OCI-LY7 (cell line): ENCODE data around the gene SPATS1. TPM values are rescaled to one million over a fixed set of nuclear protein-coding genes. Genes with fewer than 3 reads are reported as not detected.

ENCODE experiments used
- BruUV-seq: library from RNA; stranded (reverse); fragments of 400-500 nt; replicated peaks from 2 replicates; lab custom pipeline; 2021; lab: Mats Ljungman, UMichigan
- CTCF ChIA-PET: fragments of 300-600 bp; sonication (Branson Sonifier 250); formaldehyde crosslinking; loops from one replicate; lab custom pipeline; 2022; ENCODE audit warnings: antibody characterized with exemption; ENCODE audit not compliant: unreplicated experiment; lab: Charles Lee
- POLR2A ChIA-PET: fragments of 300-600 bp; sonication (Branson Sonifier 250); formaldehyde crosslinking; loops from one replicate; lab custom pipeline; 2022; ENCODE audit warnings: antibody characterized with exemption; lab: Charles Lee
- DNase-seq: peaks from one replicate; pipeline ENCODE4 v3.0.0-alpha.2; 2015; ENCODE audit warnings: low spot score
- H2AFZ ChIP-seq: fragments of 200-600 bp; sonication (generic), shearing (Covaris generic); 2 replicates; pipeline ENCODE4 v1.6.1; 2014; ENCODE audit warnings: mild to moderate bottlenecking, antibody characterized with exemption, low read length, moderate library complexity
- H3K27ac ChIP-seq: fragments of 200-600 bp; sonication (generic); 2 replicates; pipeline ENCODE4 v1.5.1; 2014; ENCODE audit warnings: mixed run types, low read depth, mild to moderate bottlenecking, moderate library complexity, low read length, inconsistent platforms; ENCODE audit not compliant: poor library complexity, severe bottlenecking
- H3K36me3 ChIP-seq: fragments of 200-600 bp; sonication (generic); 2 replicates; pipeline ENCODE4 v1.6.1; 2014; ENCODE audit warnings: mild to moderate bottlenecking, antibody characterized with exemption, low read length, moderate library complexity, mixed read lengths; ENCODE audit not compliant: insufficient read depth
- H3K4me1 ChIP-seq: fragments of 200-600 bp; sonication (generic); 2 replicates; pipeline ENCODE4 v1.5.1; 2014; ENCODE audit warnings: mild to moderate bottlenecking, low read length; ENCODE audit not compliant: insufficient read depth, poor library complexity, severe bottlenecking
- H3K4me2 ChIP-seq: fragments of 200-600 bp; sonication (generic); 2 replicates; pipeline ENCODE4 v1.6.1; 2014; ENCODE audit warnings: mild to moderate bottlenecking, low read length
- H3K4me3 ChIP-seq: fragments of 200-600 bp; sonication (generic); 2 replicates; pipeline ENCODE4 v1.5.1; 2014; ENCODE audit warnings: mild to moderate bottlenecking, low read depth, low read length; ENCODE audit not compliant: poor library complexity, severe bottlenecking
- H3K79me2 ChIP-seq: fragments of 200-600 bp; sonication (generic); 2 replicates; pipeline ENCODE4 v1.6.1; 2016; ENCODE audit warnings: low read depth, mild to moderate bottlenecking, low read length, moderate library complexity, mixed read lengths; ENCODE audit not compliant: insufficient read depth
- H3K9me2 ChIP-seq: fragments of 200-600 bp; sonication (generic); 2 replicates; pipeline ENCODE4 v1.6.1; 2016; ENCODE audit warnings: mild to moderate bottlenecking, low read length, mixed read lengths; ENCODE audit not compliant: insufficient read depth
- H3K9me3 ChIP-seq: fragments of 200-600 bp; sonication (generic); 2 replicates; pipeline ENCODE4 v1.6.1; 2014; ENCODE audit warnings: mild to moderate bottlenecking, mixed run types, low read length, mixed read lengths
- H4K20me1 ChIP-seq: fragments of 200-600 bp; sonication (generic); 2 replicates; pipeline ENCODE4 v1.6.1; 2014; ENCODE audit warnings: mild to moderate bottlenecking, antibody characterized with exemption, low read length, moderate library complexity, mixed read lengths; ENCODE audit not compliant: insufficient read depth
- CTCF ChIP-seq: fragments of 200-600 bp; sonication (generic); conservative IDR thresholded peaks from 2 replicates; pipeline ENCODE4 v1.5.1; 2014; ENCODE audit warnings: mild to moderate bottlenecking, antibody characterized with exemption, low read length, moderate library complexity, mixed read lengths
- EZH2phosphoT487 ChIP-seq: fragments of 200-600 bp; sonication (generic); IDR thresholded peaks from 2 replicates; pipeline ENCODE4 v1.6.1; 2018; ENCODE audit warnings: low read depth, borderline replicate concordance, mild to moderate bottlenecking, mixed run types, antibody characterized with exemption, low read length, moderate library complexity, mixed read lengths
- intact Hi-C: fragments of 100-400 bp; cut with micrococcal nuclease; formaldehyde crosslinking; loops from one replicate; pipeline ENCODE4 v1.10.0; 2022; ENCODE audit not compliant: unreplicated experiment
- total RNA-seq, 2 experiments: library from RNA; depleted of rRNA in 1 of 2; stranded (reverse); fragments of >200 nt in 1 of 2; shearing (Covaris generic) in 1 of 2; gene quantifications; 2 replicates each; pipeline ENCODE4 v1.2.3, GENCODE V29; 2014 to 2022

Gene SPATS1
- total RNA-seq, 2 experiments from 2014 or later: not detected

GRCh38 chr6:44366781-44367180 is 24.3 kb downstream of the SPATS1 start:
- no peaks in the 10 kb centered on the region for H3K4me1 ChIP-seq
- H3K27ac ChIP-seq: no peak overlapping the region
- H3K79me2 ChIP-seq: no peaks in the 10 kb centered on the region
- H3K9me2 ChIP-seq: no peaks in the 10 kb centered on the region
- ChIA-PET CTCF (no interaction called here), POLR2A (interaction anchor here (0.6 kb wide), 1 partner anchor 1792 kb away, joined by 3 read pairs; no protein-coding TSS in a partner anchor)
- TF ChIP-seq CTCF (no peak), EZH2phosphoT487 (no peak)
- no peaks in the 10 kb centered on the region for H4K20me1 ChIP-seq
- H3K9me3 ChIP-seq: no peaks in the 10 kb centered on the region
- no peak overlapping the region for H2AFZ ChIP-seq
- no peaks in the 10 kb centered on the region for H3K36me3 ChIP-seq
- H3K4me2 ChIP-seq: no peak overlapping the region
- intact Hi-C loops: no loop called here
- DNase-seq: no peak
- BruUV-seq: no TSS peak
- H3K4me3 ChIP-seq: no peak overlapping the region

- H3K9me3 ChIP-seq: no peaks in the 10 kb centered on the region
- H3K27ac ChIP-seq: no peak overlapping the region
- no peaks in the 10 kb centered on the region for H3K79me2 ChIP-seq
- no peak overlapping the region for H3K4me2 ChIP-seq
- no peaks in the 10 kb centered on the region for H3K36me3 ChIP-seq
- H3K9me2 ChIP-seq: no peaks in the 10 kb centered on the region
- DNase-seq: no peak
- CTCF ChIA-PET: no interaction called here
- no peak overlapping the region for H2AFZ ChIP-seq
- no peaks in the 10 kb centered on the region for H4K20me1 ChIP-seq
- POLR2A ChIA-PET: no interaction called here
- H3K4me1 ChIP-seq: no peaks in the 10 kb centered on the region
- intact Hi-C loops: no loop called here
- BruUV-seq: no TSS peak
- TF ChIP-seq EZH2phosphoT487 (no peak), CTCF (no peak)
- H3K4me3 ChIP-seq: no peak overlapping the region
Observed at GRCh38 chr6:44367681-44368080, 25.2 kb downstream of the SPATS1 start.

GRCh38 chr6:44373051-44373450 is 30.6 kb downstream of the SPATS1 start:
- H3K79me2 ChIP-seq: no peaks in the 10 kb centered on the region
- no peak overlapping the region for H2AFZ ChIP-seq
- no peak for DNase-seq
- no peaks in the 10 kb centered on the region for H3K9me2 ChIP-seq
- TF ChIP-seq CTCF (no peak), EZH2phosphoT487 (no peak)
- H3K4me2 ChIP-seq: no peak overlapping the region
- ChIA-PET POLR2A (no interaction called here), CTCF (interaction anchor here (0.6 kb wide), 1 partner anchor 183 kb away, joined by 3 read pairs; no protein-coding TSS in a partner anchor)
- BruUV-seq: no TSS peak
- H3K4me1 ChIP-seq: no peaks in the 10 kb centered on the region
- intact Hi-C loops: no loop called here
- no peaks in the 10 kb centered on the region for H3K36me3 ChIP-seq
- H3K9me3 ChIP-seq: no peaks in the 10 kb centered on the region
- no peak overlapping the region for H3K27ac ChIP-seq
- H3K4me3 ChIP-seq: no peak overlapping the region
- H4K20me1 ChIP-seq: no peaks in the 10 kb centered on the region
